CD8-positive, alpha-beta memory T cell (primary cell): ENCODE data around the gene CENPN. TPM values are rescaled to one million over a fixed set of nuclear protein-coding genes. Genes with fewer than 3 reads are reported as not detected.

Experiments used
- CTCF ChIA-PET: fragments of 350-600 bp; sonication (Branson Sonifier 250); formaldehyde crosslinking; loops from one replicate; lab custom pipeline; 2021; ENCODE audit warnings: antibody characterized with exemption; lab: Charles Lee
- POLR2A ChIA-PET: fragments of 350-600 bp; sonication (Branson Sonifier 250); formaldehyde crosslinking; loops from one replicate; lab custom pipeline; 2021; ENCODE audit warnings: antibody characterized with exemption; lab: Charles Lee
- DNase-seq, 5 donors: peaks; one replicate each; pipeline versions ENCODE4 v3.0.0 to v3.0.0-alpha.2; 2020 to 2022; ENCODE audit warnings: mixed read lengths in 1 of 5
- H3K27ac ChIP-seq: one replicate; pipeline ENCODE4 v1.7.0; 2013; ENCODE audit warnings: low read depth, mild to moderate bottlenecking, low read length, moderate library complexity
- H3K27me3 ChIP-seq: 2 replicates; pipeline ENCODE4 v1.7.0; 2013; ENCODE audit warnings: low read length, mild to moderate bottlenecking; ENCODE audit not compliant: insufficient read depth, poor library complexity, severe bottlenecking
- H3K36me3 ChIP-seq: 2 replicates; pipeline ENCODE4 v1.7.0; 2013; ENCODE audit warnings: mild to moderate bottlenecking, low read length, moderate library complexity; ENCODE audit not compliant: insufficient read depth
- H3K4me1 ChIP-seq: 2 replicates; pipeline ENCODE4 v1.7.0; 2013; ENCODE audit warnings: mild to moderate bottlenecking, low read length, moderate library complexity; ENCODE audit not compliant: insufficient read depth
- H3K4me3 ChIP-seq: 2 replicates; pipeline ENCODE4 v1.7.0; 2013; ENCODE audit warnings: mild to moderate bottlenecking, low read length
- H3K9me3 ChIP-seq: 2 replicates; pipeline ENCODE4 v1.7.0; 2013; ENCODE audit warnings: mild to moderate bottlenecking, low read length
- H3K27ac Mint-ChIP-seq, 8 donors: one replicate each; pipeline ENCODE4 v1.8.0; 2020 to 2021; ENCODE audit warnings: mixed read lengths in 8 of 8, mild to moderate bottlenecking in 6 of 8, inconsistent platforms in 3 of 8, moderate library complexity in 3 of 8
- H3K27me3 Mint-ChIP-seq, 2 donors: one replicate each; pipeline ENCODE4 v1.8.0; 2020 to 2021; ENCODE audit warnings: mixed read lengths in 2 of 2, mild to moderate bottlenecking in 1 of 2, moderate library complexity in 1 of 2
- H3K36me3 Mint-ChIP-seq, 3 donors: one replicate each; pipeline ENCODE4 v1.8.0; 2020 to 2021; ENCODE audit warnings: mixed read lengths in 3 of 3, inconsistent platforms in 1 of 3, mild to moderate bottlenecking in 1 of 3
- H3K4me1 Mint-ChIP-seq, 3 donors: one replicate each; pipeline ENCODE4 v1.8.0; 2020 to 2021; ENCODE audit warnings: mixed read lengths in 3 of 3, inconsistent platforms in 1 of 3, mild to moderate bottlenecking in 1 of 3
- H3K4me3 Mint-ChIP-seq, 7 donors: one replicate each; pipeline ENCODE4 v1.8.0; 2020 to 2021; ENCODE audit warnings: mixed read lengths in 7 of 7, mild to moderate bottlenecking in 6 of 7, moderate library complexity in 4 of 7, inconsistent platforms in 2 of 7
- H3K9me3 Mint-ChIP-seq, 5 donors: one replicate each; pipeline ENCODE4 v1.8.0; 2020 to 2022; ENCODE audit warnings: mixed read lengths in 5 of 5, mild to moderate bottlenecking in 3 of 5, moderate library complexity in 2 of 5, inconsistent platforms in 1 of 5
- polyA plus RNA-seq: library from polyadenylated mRNA; unstranded; fragments of 300-500 nt; fragmentation: Illumina TruSeq; gene quantifications from one replicate; pipeline ENCODE4 v1.2.3, GENCODE V29; 2021
- total RNA-seq, 2 experiments: library from RNA; stranded (reverse); gene quantifications; one replicate each; pipeline ENCODE4 v1.2.3, GENCODE V29; 2021

CENPN gene
- total and polyA plus RNA-seq, 3 experiments from 2014 or later = 4.7 to 53.7 (median 52.2) TPM

DNA sequence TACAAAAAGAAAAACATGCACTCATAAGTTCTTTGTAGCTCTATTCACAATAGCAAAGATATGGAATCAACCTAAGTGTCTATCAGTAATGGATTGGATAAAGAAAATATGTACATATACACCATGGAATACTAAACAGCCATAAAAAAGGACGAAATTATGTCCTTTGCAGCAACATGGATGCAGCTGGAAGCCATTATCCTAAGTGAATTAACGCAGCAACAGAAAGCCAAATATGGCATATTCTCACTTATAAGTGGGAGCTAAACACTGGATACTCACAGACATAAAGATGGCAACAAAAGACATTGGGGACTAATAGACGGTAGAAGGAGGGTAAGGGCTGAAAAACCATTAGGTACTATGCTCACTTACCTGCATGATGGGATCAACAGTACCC, 6.1 kb upstream of the CENPN start:
- H3K27me3 Mint-ChIP-seq = peaks cover 0 to 2% of the 10 kb centered on the region in 2 donors
- H3K36me3 Mint-ChIP-seq = peaks cover 0 to 9% (median 0%) of the 10 kb centered on the region in 3 donors
- Histone ChIP-seq H3K36me3 (no peaks in the 10 kb centered on the region), H3K4me3 (no peak overlapping the region), H3K27me3 (no peaks in the 10 kb centered on the region), H3K4me1 (peaks cover 30% of the 10 kb centered on the region), H3K27ac (no peak overlapping the region), H3K9me3 (no peaks in the 10 kb centered on the region)
- H3K27ac Mint-ChIP-seq = peak overlapping the region in 2 of 8 donors; percentile 38 to 48
- peak overlapping the region in 1 of 7 donors; percentile 34 for H3K4me3 Mint-ChIP-seq
- peaks cover 63 to 90% (median 89%) of the 10 kb centered on the region in 3 donors for H3K4me1 Mint-ChIP-seq
- no peak for DNase-seq
- POLR2A ChIA-PET = no interaction called here
- CTCF ChIA-PET = no interaction called here
- no peaks in the 10 kb centered on the region for H3K9me3 Mint-ChIP-seq

- Mint-ChIP-seq H3K27me3 (peaks cover 0 to 2% of the 10 kb centered on the region in 2 donors), H3K36me3 (peaks cover 0 to 13% (median 0%) of the 10 kb centered on the region in 3 donors), H3K27ac (peak overlapping the region in 4 of 8 donors; percentile 24 to 67 (median 45)), H3K4me3 (peak overlapping the region in 1 of 7 donors; percentile 37), H3K9me3 (no peaks in the 10 kb centered on the region), H3K4me1 (peaks cover 64 to 93% (median 90%) of the 10 kb centered on the region in 3 donors)
- Histone ChIP-seq H3K36me3 (no peaks in the 10 kb centered on the region), H3K9me3 (no peaks in the 10 kb centered on the region), H3K4me1 (peaks cover 33% of the 10 kb centered on the region), H3K4me3 (no peak overlapping the region), H3K27me3 (no peaks in the 10 kb centered on the region), H3K27ac (no peak overlapping the region)
- POLR2A ChIA-PET = no interaction called here
- DNase-seq = no peak
- CTCF ChIA-PET = no interaction called here
Measured at GRCh38 chr16:81001330-81001729, 5.7 kb upstream of the CENPN start.

DNA sequence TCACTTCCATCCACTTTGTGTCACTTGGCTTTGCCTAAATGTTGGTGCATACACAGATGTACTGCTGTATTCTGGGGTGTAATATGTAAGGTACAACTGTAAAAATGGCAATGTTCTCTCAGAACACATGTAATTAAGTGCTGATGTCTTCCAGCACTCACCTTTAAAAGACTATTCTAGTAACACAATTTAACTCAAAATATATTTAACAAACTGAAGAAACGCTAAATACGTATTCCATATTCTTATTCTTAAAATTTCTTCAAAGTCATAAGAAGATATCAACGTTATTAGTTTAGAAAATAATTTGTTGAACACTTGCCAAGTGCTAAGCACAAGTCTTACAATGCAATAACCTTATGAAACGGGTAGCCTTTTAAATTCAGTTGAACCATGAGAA, 4.0 kb upstream of the CENPN start:
- Histone ChIP-seq H3K27me3 (no peaks in the 10 kb centered on the region), H3K27ac (no peak overlapping the region), H3K9me3 (no peaks in the 10 kb centered on the region), H3K4me1 (peaks cover 28% of the 10 kb centered on the region), H3K36me3 (no peaks in the 10 kb centered on the region), H3K4me3 (no peak overlapping the region)
- H3K36me3 Mint-ChIP-seq = peaks cover 0 to 18% (median 0%) of the 10 kb centered on the region in 3 donors
- H3K4me1 Mint-ChIP-seq = peaks cover 53 to 83% (median 78%) of the 10 kb centered on the region in 3 donors
- ChIA-PET POLR2A (no interaction called here), CTCF (interaction anchor here (1.3 to 4.4 kb wide), 3 partner anchors 12 to 30 kb away, joined by 3 to 77 read pairs (median 4); partner anchors contain the start of gene ATMIN)
- DNase-seq = no peak
- H3K4me3 Mint-ChIP-seq = peak overlapping the region; percentile 4 to 98 (median 89)
- peak overlapping the region; percentile 15 to 100 (median 74) for H3K27ac Mint-ChIP-seq
- no peaks in the 10 kb centered on the region for H3K9me3 Mint-ChIP-seq
- H3K27me3 Mint-ChIP-seq = peaks cover 0 to 8% of the 10 kb centered on the region in 2 donors

DNA sequence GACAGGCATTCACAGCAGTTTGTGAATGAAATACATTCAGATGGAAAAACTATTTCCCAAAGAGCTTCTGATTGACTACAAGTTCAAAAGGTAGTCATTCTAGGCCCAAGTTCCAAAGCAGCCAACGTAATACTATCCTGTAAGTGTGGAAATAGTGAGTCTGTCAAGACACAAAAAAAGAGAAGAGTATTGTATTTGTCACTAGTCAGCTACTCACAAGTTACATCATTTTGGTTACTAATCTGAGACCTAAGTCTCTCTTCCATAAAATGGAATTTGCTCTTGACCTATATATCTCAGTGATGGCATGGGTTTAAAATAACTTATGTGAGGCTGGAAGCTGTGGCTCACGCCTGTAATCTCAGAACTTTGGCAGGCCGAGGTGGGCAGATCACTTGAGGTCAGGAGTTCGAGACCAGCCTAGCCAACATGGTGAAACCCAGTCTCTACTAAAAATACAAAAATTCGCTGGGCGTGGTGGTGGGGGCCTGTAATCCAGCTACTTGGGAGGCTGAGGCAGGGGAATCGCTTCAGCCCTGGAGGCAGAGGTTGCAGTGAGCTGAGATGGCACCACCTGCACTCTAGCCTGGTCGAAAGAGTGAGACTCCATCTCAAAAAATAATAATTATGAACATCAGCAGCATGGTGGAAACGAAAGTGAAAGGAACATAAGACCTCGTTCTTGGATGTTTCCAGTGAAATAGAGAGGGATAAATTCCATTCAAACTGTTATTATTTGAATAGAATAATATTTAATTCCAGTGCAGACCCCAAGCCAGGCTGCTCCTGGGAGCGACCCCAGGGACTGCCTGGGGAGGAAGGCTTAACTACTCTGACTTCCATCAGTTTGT, 3.2 kb upstream of the CENPN start:
- Mint-ChIP-seq H3K9me3 (no peaks in the 10 kb centered on the region), H3K36me3 (peaks cover 0 to 18% (median 0%) of the 10 kb centered on the region in 3 donors), H3K27me3 (peaks cover 0 to 7% of the 10 kb centered on the region in 2 donors), H3K4me3 (peak overlapping the region; percentile 73 to 98 (median 89)), H3K27ac (peak overlapping the region; percentile 73 to 100 (median 90)), H3K4me1 (peaks cover 49 to 82% (median 73%) of the 10 kb centered on the region in 3 donors)
- H3K36me3 ChIP-seq = no peaks in the 10 kb centered on the region
- peak overlapping the region; percentile 52 for H3K4me3 ChIP-seq
- H3K27me3 ChIP-seq = no peaks in the 10 kb centered on the region
- POLR2A ChIA-PET = interaction anchor here (0.7 to 1.3 kb wide), 2 partner anchors 31 to 73 kb away, joined by 3 to 8 read pairs; partner anchors contain the start of genes ATMIN and C16orf46
- H3K4me1 ChIP-seq = peaks cover 25% of the 10 kb centered on the region
- CTCF ChIA-PET = interaction anchor here (0.6 to 4.4 kb wide), 11 partner anchors 7 to 93 kb away, joined by 3 to 77 read pairs (median 4); partner anchors contain the start of gene ATMIN
- H3K27ac ChIP-seq = peak overlapping the region; percentile 49
- no peaks in the 10 kb centered on the region for H3K9me3 ChIP-seq
- no peak for DNase-seq

DNA sequence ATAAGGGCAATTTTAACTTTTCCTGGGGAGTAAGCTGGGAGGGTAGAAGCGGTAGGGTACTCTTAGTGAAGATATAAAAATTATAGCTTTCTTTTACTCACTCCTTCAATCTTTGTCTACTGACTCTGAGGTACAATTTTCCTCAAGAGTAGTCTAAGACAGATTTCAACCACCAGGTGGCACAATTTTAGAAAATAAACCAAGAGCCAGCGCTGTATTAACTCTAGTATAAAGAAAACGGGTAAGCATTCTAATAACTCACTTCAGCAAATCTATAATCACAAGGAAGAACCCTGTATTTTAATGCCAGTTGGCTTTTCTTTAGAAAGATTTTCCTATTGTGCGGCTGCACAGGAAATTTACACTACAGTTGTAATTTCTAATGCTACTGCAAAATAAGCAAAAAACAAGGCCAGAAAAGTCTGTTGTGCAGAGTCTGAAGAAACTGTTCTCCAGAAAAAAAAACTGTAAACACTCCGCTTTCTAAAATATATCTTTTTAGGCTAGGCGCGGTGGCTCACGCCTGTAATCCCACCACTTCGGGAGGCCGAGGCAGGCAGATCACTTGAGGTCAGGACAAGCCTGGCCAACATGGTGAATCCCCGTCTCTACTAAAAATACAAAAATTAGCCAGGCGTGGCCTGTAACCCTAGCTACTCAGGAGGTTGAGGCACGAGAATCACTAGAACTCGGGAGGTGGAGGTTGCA, 2.2 kb upstream of the CENPN start:
- Histone ChIP-seq H3K36me3 (no peaks in the 10 kb centered on the region), H3K4me1 (peaks cover 25% of the 10 kb centered on the region), H3K27ac (peak overlapping the region; percentile 49), H3K4me3 (peak overlapping the region; percentile 52), H3K27me3 (no peaks in the 10 kb centered on the region), H3K9me3 (no peaks in the 10 kb centered on the region)
- Mint-ChIP-seq H3K9me3 (no peaks in the 10 kb centered on the region), H3K4me1 (peaks cover 42 to 73% (median 64%) of the 10 kb centered on the region in 3 donors), H3K4me3 (peak overlapping the region; percentile 73 to 98 (median 89)), H3K27ac (peak overlapping the region; percentile 73 to 100 (median 90)), H3K36me3 (peaks cover 0 to 18% (median 0%) of the 10 kb centered on the region in 3 donors), H3K27me3 (peaks cover 0 to 10% of the 10 kb centered on the region in 2 donors)
- peak in 2 of 5 donors; percentile 53 to 60 for DNase-seq
- ChIA-PET POLR2A (interaction anchor here (0.7 to 1.3 kb wide), 2 partner anchors 30 to 72 kb away, joined by 3 to 8 read pairs; partner anchors contain the start of genes ATMIN and C16orf46), CTCF (interaction anchor here (0.6 to 4.4 kb wide), 12 partner anchors 8 to 92 kb away, joined by 3 to 77 read pairs (median 4); partner anchors contain the start of gene ATMIN)

GRCh38 chr16:81005610-81006161, 1.3 kb upstream of the CENPN start:
- peaks cover 42 to 67% (median 58%) of the 10 kb centered on the region in 3 donors for H3K4me1 Mint-ChIP-seq
- DNase-seq = no peak
- Histone ChIP-seq H3K4me1 (peaks cover 25% of the 10 kb centered on the region), H3K27ac (peak overlapping the region; percentile 94), H3K36me3 (no peaks in the 10 kb centered on the region), H3K4me3 (peak overlapping the region; percentile 77), H3K9me3 (no peaks in the 10 kb centered on the region), H3K27me3 (no peaks in the 10 kb centered on the region)
- peak overlapping the region; percentile 95 to 100 (median 100) for H3K27ac Mint-ChIP-seq
- H3K9me3 Mint-ChIP-seq = no peaks in the 10 kb centered on the region
- peak overlapping the region; percentile 89 to 99 (median 92) for H3K4me3 Mint-ChIP-seq
- H3K36me3 Mint-ChIP-seq = peaks cover 0 to 17% (median 0%) of the 10 kb centered on the region in 3 donors
- ChIA-PET CTCF (interaction anchor here (0.8 to 4.4 kb wide), 5 partner anchors 9 to 79 kb away, joined by 3 to 77 read pairs (median 4); partner anchors contain the start of gene ATMIN), POLR2A (no interaction called here)
- peaks cover 0 to 10% of the 10 kb centered on the region in 2 donors for H3K27me3 Mint-ChIP-seq

GRCh38 chr16:81006211-81006812, 702 bp upstream of the CENPN start:
- Histone ChIP-seq H3K27ac (peak overlapping the region; percentile 94), H3K9me3 (no peaks in the 10 kb centered on the region), H3K27me3 (no peaks in the 10 kb centered on the region), H3K36me3 (no peaks in the 10 kb centered on the region), H3K4me1 (peaks cover 25% of the 10 kb centered on the region), H3K4me3 (peak overlapping the region; percentile 77)
- ChIA-PET CTCF (interaction anchor here (0.9 to 4.4 kb wide), 8 partner anchors 9 to 731 kb away, joined by 3 to 77 read pairs (median 4); partner anchors contain the start of gene ATMIN), POLR2A (interaction anchor here (0.6 to 1.9 kb wide), 6 partner anchors 9 to 735 kb away, joined by 3 to 15 read pairs (median 6); partner anchors contain the start of genes ATMIN and C16orf46)
- Mint-ChIP-seq H3K27ac (peak overlapping the region; percentile 95 to 100 (median 100)), H3K27me3 (peaks cover 0 to 10% of the 10 kb centered on the region in 2 donors), H3K4me1 (peaks cover 42 to 62% (median 55%) of the 10 kb centered on the region in 3 donors), H3K4me3 (peak overlapping the region; percentile 89 to 99 (median 92)), H3K36me3 (peaks cover 0 to 15% (median 0%) of the 10 kb centered on the region in 3 donors), H3K9me3 (no peaks in the 10 kb centered on the region)
- DNase-seq = peak in 2 of 5 donors; percentile 63 to 67
